ENCODE results near the gene RGPD8. TPM values are rescaled to one million over a fixed set of nuclear protein-coding genes. Genes with fewer than 3 reads are reported as not detected.
"Not testable (repeated sequence)": the region's sequence is repeated elsewhere in the genome, so short reads cannot be mapped to it uniquely, and the experiment has no call there.

Gene RGPD8
- 8.2 and 9.3 TPM in 2 replicates for total RNA-seq (2021; fragmentation: NEBNext Ultra II Directional; extraction: Animal tissue kit (Norgen Biotek cat#: 25700))
- 0.51 and 0.72 TPM in 2 replicates for polyA plus RNA-seq (2011; rRNA removed)
- 1.5 TPM for polyA plus RNA-seq (2011; cell fraction: cytosol; rRNA removed)
- polyA plus RNA-seq (2011; cell fraction: nucleus; rRNA removed) = 1.2 TPM
- polyA plus RNA-seq (2012, experiment 1 of 2) = 2.0 to 4.9 TPM (median 2.7 TPM) in 4 replicates
- polyA plus RNA-seq (2012, experiment 2 of 2) = 0.03 TPM
- 2.8 TPM for polyA plus RNA-seq (2013, experiment 1 of 2)
- 2.5 TPM for polyA plus RNA-seq (2013, experiment 2 of 2)
- polyA minus RNA-seq (2011; rRNA and poly(A)+ RNA removed) = 10.6 and 13.7 TPM in 2 replicates
- 2.0 TPM for polyA minus RNA-seq (2011; cell fraction: cytosol; rRNA and poly(A)+ RNA removed)
- 12.6 TPM for polyA minus RNA-seq (2011; cell fraction: nucleus; rRNA and poly(A)+ RNA removed)
- long read RNA-seq, experiment 1, partial matches to known transcripts = 1 of 1 reads
- long read RNA-seq, experiment 1, other reads (novel, unspliced or antisense) = 0 of 1 reads
- long read RNA-seq, experiment 2, partial matches to known transcripts = 1 of 1 reads
- long read RNA-seq, experiment 2, other reads (novel, unspliced or antisense) = 0 of 1 reads

- not testable (repeated sequence) for H3K4me1 ChIP-seq (replicated peaks in 1 of 4; ENCODE audit: control insufficient read depth in 3 of 4, insufficient read depth in 4 of 4, low read length in 3 of 4); H3K79me1 ChIP-seq (ENCODE audit: low read depth, low read length); H2AK5ac ChIP-seq (ENCODE audit: low read depth, low read length); H2BK12ac ChIP-seq (ENCODE audit: low read depth, low read length); H3K79me2 ChIP-seq (ENCODE audit: control insufficient read depth in 1 of 2, insufficient read depth in 2 of 2, low read length in 2 of 2); H3K27me3 ChIP-seq (replicated peaks in 1 of 4; ENCODE audit: control insufficient read depth in 3 of 4, extremely low read depth in 1 of 4, insufficient read depth in 3 of 4, low read length in 3 of 4); H2BK5ac ChIP-seq (ENCODE audit: low read depth, low read length); H4K5ac ChIP-seq (ENCODE audit: insufficient read length, low read depth, low read length); H3K27ac ChIP-seq (ENCODE audit: low read depth, low read length); H3K23ac ChIP-seq (ENCODE audit: insufficient read length); H4K91ac ChIP-seq (replicated peaks; ENCODE audit: insufficient read length, low read length); H3K23me2 ChIP-seq (ENCODE audit: low read depth, low read length); H2BK15ac ChIP-seq (ENCODE audit: low read length); H3K9ac ChIP-seq (replicated peaks in 1 of 4; ENCODE audit: extremely low read depth in 1 of 4, low read depth in 3 of 4, low read length in 3 of 4); H2BK20ac ChIP-seq (ENCODE audit: low read length); H4K20me1 ChIP-seq (replicated peaks in 1 of 2; ENCODE audit: control insufficient read depth in 1 of 2, insufficient read depth in 2 of 2, low read length in 2 of 2); H2AFZ ChIP-seq (ENCODE audit: low read length); H3K18ac ChIP-seq (ENCODE audit: extremely low read depth, low read length); H3K36me3 ChIP-seq (ENCODE audit: control insufficient read depth in 2 of 4, insufficient read depth in 4 of 4, low read length in 3 of 4); H3K14ac ChIP-seq (ENCODE audit: insufficient read length); H3K56ac ChIP-seq (replicated peaks; ENCODE audit: insufficient read length, low read depth, low read length); FAIRE-seq; H3K4ac ChIP-seq (replicated peaks; ENCODE audit: insufficient read length, low read depth, low read length); H2BK120ac ChIP-seq (replicated peaks; ENCODE audit: low read depth, low read length); H3K9me3 ChIP-seq (ENCODE audit: insufficient read depth in 2 of 2, low read depth in 1 of 2, low read length in 1 of 2)
- 2% methylated on average over 9 of the region's 26 CpGs; no CpG with 5 or more reads in 1 of the 2 experiments for WGBS, 2 experiments (ENCODE audit: extremely low coverage in 1 of 2, insufficient coverage in 1 of 2, insufficient read length in 1 of 2, insufficient replicate concordance in 2 of 2, low coverage in 1 of 2, low lambda C conversion rate in 2 of 2, missing lambda C conversion rate in 1 of 2)
- POLR2A ChIA-PET (ENCODE audit: partially characterized antibody) = interaction anchor here (1.4 kb wide), 1 partner anchor 174 kb away, joined by 4 read pairs; no protein-coding TSS in a partner anchor
- Histone ChIP-seq H4K8ac (ENCODE audit: extremely low read depth, insufficient read depth, low read length) (0 out of 2 replicates have a peak within 1 kb of the TSS, but pooled peaks have one; percentile 5), H3K4me3 (ENCODE audit: extremely low read depth in 1 of 4, insufficient read depth in 2 of 4, low read depth in 3 of 4, low read length in 4 of 4) (peak within 1 kb of the TSS in 2 of 4 experiments; percentile 28 to 53; a peak in 5 of 8 replicates), H3K4me2 (ENCODE audit: insufficient read depth in 1 of 2, low read depth in 2 of 2, low read length in 2 of 2) (peak within 1 kb of the TSS in 1 of 2 experiments; percentile 38; a peak in 2 of 4 replicates)
- TF ChIP-seq KDM4A (IDR thresholded peaks at IDR 0.05; ENCODE audit: low read depth, low read length, severe bottlenecking) (peak; percentile 1), RAD21 (IDR thresholded peaks at IDR 0.05 in 1 of 2, conservative IDR thresholded peaks at IDR 0.05 in 1 of 2; ENCODE audit: low read depth in 2 of 2, low read length in 2 of 2) (peak; percentile 62 to 65), CTCF (IDR thresholded peaks at IDR 0.05; ENCODE audit: control extremely low read depth in 1 of 3, insufficient read depth in 1 of 3, low read depth in 1 of 3, low read length in 3 of 3) (peak; percentile 31 to 55 (median 49))
- CTCF ChIA-PET (ENCODE audit: partially characterized antibody) = interaction anchor here (1.0 to 2.3 kb wide), 4 partner anchors 60 to 316 kb away, joined by 3 to 7 read pairs (median 5); no protein-coding TSS in a partner anchor
- peak; percentile 25 to 84 for DNase-seq (ENCODE audit: low read depth in 1 of 2, low spot score in 2 of 2)
These were observed at the start of gene RGPD8 for GRCh38 chr2:112433480-112433879. Gene RGPD8, minus strand, starts transcription at chr2:112433645. Its CDS starts 192 bp downstream, at chr2:112433453.

Data from H1 (cell line).